Ovary (tissue), 3 donors: ENCODE measurements around the gene RCL1.

Source experiments
- CTCF ChIP-seq, 3 donors: fragments of 450-650 bp in 2 of 3; fragments of 200-600 bp in 1 of 3; IDR thresholded peaks; one replicate each; pipeline versions ENCODE4 v1.5.1 to v1.8.0; 2016 to 2022; ENCODE audit warnings: antibody characterized with exemption in 3 of 3, mild to moderate bottlenecking in 1 of 3
- EP300 ChIP-seq: sonication (generic); formaldehyde crosslinking; IDR thresholded peaks from one replicate; pipeline ENCODE4 v1.6.1; 2017; ENCODE audit warnings: antibody characterized with exemption
- donor health status: DM: no; HTN: no; CAD: no.

- no peak for TF ChIP-seq CTCF (IDR thresholded peaks at IDR 0.05)
- no peak for TF ChIP-seq EP300
Measured at GRCh38 chr9:4891674-4892073, 98.9 kb downstream of the RCL1 start.
